Right lobe of liver (tissue), 6 donors: ENCODE data around the gene UNKL. TPM values are rescaled to one million over a fixed set of nuclear protein-coding genes. Genes with fewer than 3 reads are reported as not detected.
A peak's percentile ranks its signal among the peaks of the same experiment; 100 is the strongest.

Experiments used
- ATAC-seq, 4 donors: fragments of 200-7000 bp; cut with Tn5 transposase; one replicate each; pipeline ENCODE4 v1.9.1; 2020; ENCODE audit warnings: mild to moderate bottlenecking in 4 of 4, moderate library complexity in 4 of 4
- DNase-seq, 3 donors: peaks; one replicate each; pipeline ENCODE4 v3.0.0-alpha.2; 2020
- H3K27ac ChIP-seq, 3 donors: fragments of 200-600 bp; one replicate each; pipeline ENCODE4 v1.8.0; 2022
- H3K27me3 ChIP-seq, 2 donors: fragments of 200-600 bp; one replicate each; pipeline ENCODE4 v1.8.0; 2022
- H3K36me3 ChIP-seq, 4 donors: fragments of 200-600 bp; sonication (generic) in 1 of 4; one replicate each; pipeline versions ENCODE4 v1.5.1 to v1.8.0; 2017 to 2022; ENCODE audit warnings: control low read depth in 1 of 4
- H3K4me1 ChIP-seq, 4 donors: fragments of 200-600 bp; sonication (generic) in 1 of 4; one replicate each; pipeline versions ENCODE4 v1.5.1 to v1.8.0; 2017 to 2022; ENCODE audit warnings: control low read depth in 1 of 4
- H3K4me3 ChIP-seq, 3 donors: fragments of 200-600 bp; one replicate each; pipeline ENCODE4 v1.8.0; 2022
- H3K9me3 ChIP-seq, 4 donors: fragments of 200-600 bp; sonication (generic) in 1 of 4; one replicate each; pipeline versions ENCODE4 v1.5.1 to v1.8.0; 2017 to 2022; ENCODE audit warnings: control low read depth in 1 of 4
- CTCF ChIP-seq, 4 donors: fragments of 200-600 bp in 3 of 4; fragments of 450-650 bp in 1 of 4; IDR thresholded peaks; one replicate each; pipeline versions ENCODE4 v1.5.1 to v1.8.0; 2016 to 2022; ENCODE audit warnings: antibody characterized with exemption in 4 of 4, mild to moderate bottlenecking in 2 of 4
- POLR2A ChIP-seq: fragments of 450-650 bp; IDR thresholded peaks from one replicate; pipeline ENCODE4 v1.6.1; 2017; ENCODE audit warnings: antibody characterized with exemption, mild to moderate bottlenecking
- WGBS: methylation state at CpG from one replicate; pipeline ENCODE4 v1.1.6; 2018; ENCODE audit warnings: low coverage, low lambda C conversion rate; ENCODE audit not compliant: insufficient coverage; ENCODE audit errors: missing lambda C conversion rate; 5-methylcytosine and 5-hydroxymethylcytosine counted together
- intact Hi-C, 2 donors: fragments of 100-400 bp; cut with DNase I; formaldehyde crosslinking; loops; one replicate each; pipeline versions ENCODE4 v1.11.2 to v1.14.1; 2022
- total RNA-seq, 6 experiments: library from RNA; depleted of rRNA in 2 of 6; stranded (reverse); fragments of >200 nt in 2 of 6; fragmentation: NEBNext Ultra II Directional in 3 of 6; extraction: Animal tissue kit (Norgen Biotek cat#: 25700) in 3 of 6; gene quantifications; one replicate each; pipeline versions ENCODE4 v1.1.0 to v1.2.4, GENCODE V29; 2016 to 2023
- donor health status: DM: no; HTN: yes; CAD: no.
- donor health status: DM: no; HTN: no; CAD: no.
- donor health status: DM: no; HTN: no; CAD: no.
- donor health status: DM: no; HTN: yes; CAD: no.
- donor health status: DM: no; HTN: yes; CAD: no.

Gene UNKL
- total RNA-seq, 6 experiments from 2014 or later, result 9.0 to 14.2 (median 12.0) TPM

DNA sequence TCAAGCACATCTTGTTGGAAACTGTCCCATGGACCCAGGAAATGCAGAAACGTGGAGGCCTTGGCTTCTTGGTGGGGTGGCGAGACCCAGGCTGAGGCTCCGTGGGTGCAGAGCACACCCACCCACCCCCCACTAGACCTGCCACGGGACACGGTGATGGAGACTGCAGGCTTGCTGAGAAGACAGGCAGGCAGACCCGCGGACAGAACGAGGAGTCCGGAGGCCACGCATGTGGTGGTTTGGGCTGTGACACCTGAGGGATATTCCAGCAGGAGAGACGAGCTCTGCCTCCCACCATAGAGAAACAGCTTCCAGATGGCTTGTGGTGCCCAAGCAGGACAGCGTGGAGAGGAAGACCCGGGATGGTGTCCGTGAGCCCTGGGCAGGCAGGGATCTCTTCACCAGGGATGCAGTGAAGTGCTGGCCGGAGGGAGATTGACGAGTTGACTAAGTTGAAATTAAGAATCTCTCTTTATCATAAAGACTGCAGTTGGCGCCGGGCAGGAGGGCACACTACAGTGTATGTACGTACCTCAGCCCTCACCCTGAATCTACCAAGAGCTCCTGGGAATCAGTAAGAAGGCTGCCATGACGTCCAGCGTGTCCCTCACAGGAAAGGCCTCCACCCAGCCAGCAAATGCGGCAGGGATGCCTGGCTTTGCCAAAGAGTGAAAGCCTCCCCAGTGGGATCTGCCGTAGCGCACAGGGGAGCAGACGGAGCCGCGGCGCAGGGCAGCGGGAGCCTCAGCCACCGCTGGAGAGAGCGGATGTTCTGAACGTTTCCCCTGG is 96.8 kb downstream of the UNKL start:
- H3K27me3 ChIP-seq, result no peaks in the 10 kb centered on the region
- 93% methylated on average over 17 of the region's 32 CpGs for WGBS

DNA sequence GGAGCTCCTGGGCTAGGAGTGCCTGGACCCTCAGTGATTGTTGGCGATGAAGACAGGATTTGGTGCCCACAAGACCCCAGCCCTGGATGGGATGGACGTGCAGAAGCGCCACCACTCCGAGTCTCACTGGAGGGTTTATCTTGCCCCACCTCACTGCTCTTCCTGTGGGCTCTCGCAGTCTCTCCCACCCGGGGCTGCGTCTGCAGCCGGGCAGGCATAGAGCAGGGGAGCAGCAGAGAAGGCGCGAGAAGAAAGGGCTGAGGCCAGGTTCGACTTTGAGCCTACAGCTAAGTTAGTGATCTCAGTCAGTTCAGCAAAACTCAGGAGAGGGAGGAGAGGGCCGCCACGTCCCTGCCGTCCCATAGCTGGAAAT is 98.5 kb downstream of the UNKL start:
- WGBS, result no CpG with 5 or more reads among the region's 14 CpGs
- TF ChIP-seq POLR2A, result no peak
- no peak for TF ChIP-seq CTCF (IDR thresholded peaks at IDR 0.05)
- no peak for ATAC-seq

More for the DNA sequence above, 96.8 kb downstream of the UNKL start:
- Histone ChIP-seq H3K27ac (no peak overlapping the region), H3K36me3 (peaks cover 0 to 84% (median 40%) of the 10 kb centered on the region in 4 donors), H3K9me3 (no peaks in the 10 kb centered on the region), H3K4me3 (no peak overlapping the region), H3K4me1 (no peaks in the 10 kb centered on the region)
- no peak for DNase-seq
- TF ChIP-seq CTCF (IDR thresholded peaks at IDR 0.05) (no peak), POLR2A (no peak)
- ATAC-seq, result no peak
- intact Hi-C loops, result no loop called here

GRCh38 chr16:1315081-1316032 is 99.1 kb downstream of the UNKL start:
- 0% methylated on average over 1 of the region's 46 CpGs for WGBS
- no peak overlapping the region for H3K4me3 ChIP-seq
- peaks cover 0 to 23% (median 11%) of the 10 kb centered on the region in 4 donors for H3K4me1 ChIP-seq
- H3K27ac ChIP-seq, result no peak overlapping the region
- no peaks in the 10 kb centered on the region for H3K27me3 ChIP-seq
- intact Hi-C loops, result no loop called here
- no peaks in the 10 kb centered on the region for H3K9me3 ChIP-seq
- ATAC-seq (no peak), DNase-seq (no peak)
- TF ChIP-seq CTCF (IDR thresholded peaks at IDR 0.05), result no peak
- peaks cover 0 to 70% (median 36%) of the 10 kb centered on the region in 4 donors for H3K36me3 ChIP-seq

More for the DNA sequence above, 98.5 kb downstream of the UNKL start:
- H3K27me3 ChIP-seq, result no peaks in the 10 kb centered on the region
- no peak overlapping the region for H3K27ac ChIP-seq
- no peaks in the 10 kb centered on the region for H3K9me3 ChIP-seq
- peaks cover 0 to 77% (median 39%) of the 10 kb centered on the region in 4 donors for H3K36me3 ChIP-seq
- DNase-seq, result no peak
- H3K4me3 ChIP-seq, result no peak overlapping the region
- peaks cover 0 to 16% (median 8%) of the 10 kb centered on the region in 4 donors for H3K4me1 ChIP-seq
- intact Hi-C loops, result no loop called here

DNA sequence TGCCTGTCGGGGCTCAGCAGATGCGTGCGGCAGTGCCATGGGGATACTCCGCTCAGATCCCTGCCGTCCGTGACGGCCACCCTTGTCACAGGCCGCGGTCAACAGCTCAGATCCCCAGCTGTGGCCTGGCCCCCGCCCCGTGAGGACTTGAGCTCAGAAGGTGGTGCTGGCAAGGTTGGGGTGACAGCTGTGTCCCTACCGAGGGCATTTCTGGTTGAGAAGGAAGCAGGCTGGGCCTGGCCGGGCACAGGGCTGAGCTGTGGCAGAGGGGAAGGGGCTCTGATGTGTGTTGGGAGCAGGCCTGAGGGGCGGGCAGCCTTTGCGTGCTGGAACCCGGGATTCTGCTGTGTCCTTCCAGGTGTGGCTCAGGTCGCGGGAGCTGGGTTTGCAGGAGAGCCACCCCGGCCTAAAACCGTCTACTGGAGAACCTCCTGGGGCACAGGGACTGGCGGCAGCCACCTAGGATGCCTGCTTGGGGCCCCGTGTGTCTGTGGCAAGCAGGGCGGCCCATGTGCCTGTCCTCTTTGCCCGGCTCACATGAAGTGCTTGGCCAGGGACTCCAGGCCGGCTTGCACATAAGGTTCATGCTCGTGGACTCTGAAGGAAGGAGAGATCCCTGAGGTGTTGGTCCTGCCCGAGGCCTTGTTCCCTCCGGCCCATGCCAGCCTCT is 100.0 kb downstream of the UNKL start:
- intact Hi-C loops, result no loop called here
- 60% methylated on average over 1 of the region's 28 CpGs for WGBS
- TF ChIP-seq POLR2A (no peak), CTCF (IDR thresholded peaks at IDR 0.05) (no peak)
- Histone ChIP-seq H3K27ac (no peak overlapping the region), H3K36me3 (peaks cover 0 to 62% (median 31%) of the 10 kb centered on the region in 4 donors), H3K4me1 (peaks cover 0 to 24% (median 11%) of the 10 kb centered on the region in 4 donors), H3K27me3 (no peaks in the 10 kb centered on the region), H3K4me3 (no peak overlapping the region), H3K9me3 (no peaks in the 10 kb centered on the region)
- peak in 1 of 3 donors; percentile 44 for DNase-seq
- ATAC-seq, result no peak
